ACC112 (cell line): ENCODE data around the gene CYBC1.

ENCODE experiments used
- H2AFZ ChIP-seq: fragments of 200-600 bp; sonication (generic); one replicate; pipeline ENCODE4 v1.6.0; 2017; ENCODE audit warnings: antibody characterized with exemption, low read length; ENCODE audit not compliant: unreplicated experiment
- H3K27ac ChIP-seq: fragments of 200-600 bp; sonication (generic); 2 replicates; pipeline ENCODE4 v1.5.1; 2014; ENCODE audit warnings: low read depth, mild to moderate bottlenecking, antibody characterized with exemption, low read length, moderate library complexity
- H3K27me3 ChIP-seq: fragments of 200-600 bp; sonication (generic); 2 replicates; pipeline ENCODE4 v1.6.1; 2014; ENCODE audit warnings: mild to moderate bottlenecking, antibody characterized with exemption, low read length, moderate library complexity, mixed read lengths; ENCODE audit not compliant: insufficient read depth
- H3K36me3 ChIP-seq: fragments of 200-600 bp; sonication (generic); 2 replicates; pipeline ENCODE4 v1.6.1; 2016; ENCODE audit warnings: mild to moderate bottlenecking, antibody characterized with exemption, low read length, moderate library complexity, mixed read lengths; ENCODE audit not compliant: insufficient read depth
- H3K4me1 ChIP-seq: fragments of 200-600 bp; sonication (generic); one replicate; pipeline ENCODE4 v1.6.1; 2016; ENCODE audit warnings: low read length, mixed read lengths; ENCODE audit not compliant: insufficient read depth, unreplicated experiment, control insufficient read depth
- H3K4me3 ChIP-seq: fragments of 200-600 bp; sonication (generic); 2 replicates; pipeline ENCODE4 v1.5.1; 2014; ENCODE audit warnings: mild to moderate bottlenecking, low read depth, low read length
- H3K79me2 ChIP-seq: fragments of 200-600 bp; sonication (generic); one replicate; pipeline ENCODE4 v1.6.0; 2016; ENCODE audit warnings: low read length; ENCODE audit not compliant: control insufficient read depth, unreplicated experiment, insufficient read depth

The CYBC1 gene

GRCh38 chr17:82446649-82447048, 3.9 kb downstream of the CYBC1 start:
- Histone ChIP-seq H3K36me3 (no peaks in the 10 kb centered on the region), H2AFZ (no peak overlapping the region), H3K27ac (no peak overlapping the region), H3K4me1 (peaks cover 5% of the 10 kb centered on the region), H3K4me3 (no peak overlapping the region), H3K79me2 (peaks cover 18% of the 10 kb centered on the region), H3K27me3 (no peaks in the 10 kb centered on the region)

- no peak overlapping the region for H2AFZ ChIP-seq
- H3K4me3 ChIP-seq: no peak overlapping the region
Measured at GRCh38 chr17:82446124-82446523, 4.4 kb downstream of the CYBC1 start.

GRCh38 chr17:82445542-82445941, 5.0 kb downstream of the CYBC1 start:
- peaks cover 18% of the 10 kb centered on the region for H3K79me2 ChIP-seq
- no peaks in the 10 kb centered on the region for H3K4me1 ChIP-seq
- H2AFZ ChIP-seq: no peak overlapping the region
- no peaks in the 10 kb centered on the region for H3K36me3 ChIP-seq
- H3K4me3 ChIP-seq: no peak overlapping the region
- H3K27me3 ChIP-seq: no peaks in the 10 kb centered on the region
- no peak overlapping the region for H3K27ac ChIP-seq

More at GRCh38 chr17:82446124-82446523, 4.4 kb downstream of the CYBC1 start:
- H3K36me3 ChIP-seq: no peaks in the 10 kb centered on the region
- no peak overlapping the region for H3K27ac ChIP-seq
- H3K4me1 ChIP-seq: peaks cover under 1% of the 10 kb centered on the region
- H3K27me3 ChIP-seq: no peaks in the 10 kb centered on the region
- H3K79me2 ChIP-seq: peaks cover 18% of the 10 kb centered on the region

- no peak overlapping the region for H3K4me3 ChIP-seq
- H2AFZ ChIP-seq: no peak overlapping the region
- H3K36me3 ChIP-seq: no peaks in the 10 kb centered on the region
- H3K27ac ChIP-seq: no peak overlapping the region
- no peaks in the 10 kb centered on the region for H3K27me3 ChIP-seq
- H3K79me2 ChIP-seq: peaks cover 16% of the 10 kb centered on the region
- no peaks in the 10 kb centered on the region for H3K4me1 ChIP-seq
Measured at GRCh38 chr17:82444941-82445521, 5.5 kb downstream of the CYBC1 start.

GRCh38 chr17:82444284-82444893, 6.2 kb downstream of the CYBC1 start:
- H3K36me3 ChIP-seq: no peaks in the 10 kb centered on the region
- no peak overlapping the region for H3K27ac ChIP-seq
- peaks cover 9% of the 10 kb centered on the region for H3K79me2 ChIP-seq
- no peak overlapping the region for H2AFZ ChIP-seq
- H3K4me3 ChIP-seq: no peak overlapping the region
- no peaks in the 10 kb centered on the region for H3K27me3 ChIP-seq
- no peaks in the 10 kb centered on the region for H3K4me1 ChIP-seq

GRCh38 chr17:82443465-82444283, 6.9 kb downstream of the CYBC1 start:
- Histone ChIP-seq H3K27ac (no peak overlapping the region), H3K4me3 (no peak overlapping the region), H2AFZ (no peak overlapping the region), H3K36me3 (no peaks in the 10 kb centered on the region), H3K4me1 (no peaks in the 10 kb centered on the region), H3K79me2 (peaks cover 2% of the 10 kb centered on the region), H3K27me3 (no peaks in the 10 kb centered on the region)

- H3K4me1 ChIP-seq: no peaks in the 10 kb centered on the region
- no peak overlapping the region for H3K4me3 ChIP-seq
- peaks cover 2% of the 10 kb centered on the region for H3K79me2 ChIP-seq
- no peaks in the 10 kb centered on the region for H3K27me3 ChIP-seq
- H2AFZ ChIP-seq: no peak overlapping the region
- no peaks in the 10 kb centered on the region for H3K36me3 ChIP-seq
- no peak overlapping the region for H3K27ac ChIP-seq
Measured at GRCh38 chr17:82442643-82443464, 7.7 kb downstream of the CYBC1 start.

- H3K4me1 ChIP-seq: no peaks in the 10 kb centered on the region
- H3K79me2 ChIP-seq: no peaks in the 10 kb centered on the region
Measured at GRCh38 chr17:82441691-82442487, 8.7 kb downstream of the CYBC1 start.

GRCh38 chr17:82440991-82441627, 9.4 kb downstream of the CYBC1 start:
- H3K27me3 ChIP-seq: no peaks in the 10 kb centered on the region
- H2AFZ ChIP-seq: no peak overlapping the region
- H3K27ac ChIP-seq: no peak overlapping the region
- no peaks in the 10 kb centered on the region for H3K36me3 ChIP-seq
- no peaks in the 10 kb centered on the region for H3K4me1 ChIP-seq
- H3K79me2 ChIP-seq: no peaks in the 10 kb centered on the region
- no peak overlapping the region for H3K4me3 ChIP-seq

More at GRCh38 chr17:82441691-82442487, 8.7 kb downstream of the CYBC1 start:
- Histone ChIP-seq H3K4me3 (no peak overlapping the region), H3K27ac (no peak overlapping the region), H3K36me3 (no peaks in the 10 kb centered on the region), H3K27me3 (no peaks in the 10 kb centered on the region), H2AFZ (no peak overlapping the region)
